Activated B cell treated with CpG ODN at 0.5 μM for 24 hours (primary cell): ENCODE measurements around the gene ACOT6. TPM values are rescaled to one million over a fixed set of nuclear protein-coding genes. Genes with fewer than 3 reads are reported as not detected.
"Not testable (repeated sequence)": the region's sequence is repeated elsewhere in the genome, so short reads cannot be mapped to it uniquely, and the experiment has no call there.

ENCODE experiments used
- ATAC-seq: fragments of 200-7000 bp; cut with Tn5 transposase; one replicate; pipeline ENCODE4 v1.10.0; 2021; ENCODE audit warnings: low read depth, mild to moderate bottlenecking, moderate library complexity
- CTCF ChIA-PET: fragments of 350-600 bp; sonication (Branson Sonifier 250); formaldehyde crosslinking; loops from one replicate; lab custom pipeline; 2021; ENCODE audit warnings: antibody characterized with exemption; lab: Charles Lee
- POLR2A ChIA-PET: fragments of 350-600 bp; sonication (Branson Sonifier 250); formaldehyde crosslinking; loops from one replicate; lab custom pipeline; 2021; ENCODE audit warnings: antibody characterized with exemption; lab: Charles Lee
- DNase-seq: peaks from one replicate; pipeline ENCODE4 v3.0.0; 2022
- H3K27ac Mint-ChIP-seq: one replicate; pipeline ENCODE4 v1.8.0; 2020; ENCODE audit warnings: mixed read lengths
- H3K27me3 Mint-ChIP-seq: one replicate; pipeline ENCODE4 v1.8.0; 2021; ENCODE audit warnings: mixed read lengths
- H3K36me3 Mint-ChIP-seq: one replicate; pipeline ENCODE4 v1.8.0; 2021; ENCODE audit warnings: low read depth, mixed read lengths
- H3K4me1 Mint-ChIP-seq: one replicate; pipeline ENCODE4 v1.8.0; 2021; ENCODE audit warnings: mixed read lengths
- H3K4me3 Mint-ChIP-seq: one replicate; pipeline ENCODE4 v1.8.0; 2020; ENCODE audit warnings: mild to moderate bottlenecking, mixed read lengths
- H3K9me3 Mint-ChIP-seq: one replicate; pipeline ENCODE4 v1.8.0; 2020; ENCODE audit warnings: mixed read lengths
- CTCF ChIP-seq: fragments of 200-600 bp; IDR thresholded peaks from one replicate; pipeline ENCODE4 v1.8.0; 2022; ENCODE audit warnings: antibody characterized with exemption, mild to moderate bottlenecking
- intact Hi-C: fragments of 100-400 bp; cut with micrococcal nuclease; formaldehyde crosslinking; loops from one replicate; pipeline ENCODE4 v1.15.1; 2024
- total RNA-seq: library from RNA; stranded (reverse); gene quantifications from 2 replicates; pipeline ENCODE4 v1.2.3, GENCODE V29; 2022

Gene ACOT6
- total RNA-seq, 1 donor from 2014 or later: not detected

- no peak for TF ChIP-seq CTCF
- H3K27ac Mint-ChIP-seq: no peak overlapping the region
Measured at GRCh38 chr14:73630009-73630780, 17.9 kb downstream of the ACOT6 start.

GRCh38 chr14:73633116-73634010 lies 21.0 kb downstream of the ACOT6 start:
- no peaks in the 10 kb centered on the region for H3K36me3 Mint-ChIP-seq
- H3K4me1 Mint-ChIP-seq: peaks cover 4% of the 10 kb centered on the region
- DNase-seq: peak; percentile 52
- H3K9me3 Mint-ChIP-seq: no peaks in the 10 kb centered on the region
- H3K27ac Mint-ChIP-seq: peak overlapping the region; percentile 12
- CTCF ChIA-PET: interaction anchor here (0.7 to 3.4 kb wide), 7 partner anchors 13 to 338 kb away, joined by 3 to 62 read pairs (median 8); partner anchors contain the start of genes ACOT2 and DNAL1
- peak; percentile 83 for ATAC-seq
- H3K4me3 Mint-ChIP-seq: peak overlapping the region; percentile 83
- POLR2A ChIA-PET: interaction anchor here (0.6 to 2.6 kb wide), 2 partner anchors 64 to 578 kb away, joined by 4 to 20 read pairs; partner anchors contain the start of gene ACOT2
- peaks cover 11% of the 10 kb centered on the region for H3K27me3 Mint-ChIP-seq
- TF ChIP-seq CTCF: no peak
- intact Hi-C loops: loop anchor here (1.0 to 2.0 kb wide), 8 partner anchors 11 to 460 kb away; partner anchors contain the start of gene DNAL1

More at GRCh38 chr14:73630009-73630780, 17.9 kb downstream of the ACOT6 start:
- DNase-seq: no peak
- no peaks in the 10 kb centered on the region for H3K36me3 Mint-ChIP-seq
- H3K4me1 Mint-ChIP-seq: peaks cover 4% of the 10 kb centered on the region
- peaks cover 11% of the 10 kb centered on the region for H3K27me3 Mint-ChIP-seq
- intact Hi-C loops: no loop called here
- no peak for ATAC-seq
- ChIA-PET CTCF (interaction anchor here (1.9 kb wide), 1 partner anchor 121 kb away, joined by 9 read pairs; no protein-coding TSS in a partner anchor), POLR2A (no interaction called here)
- no peak overlapping the region for H3K4me3 Mint-ChIP-seq
- H3K9me3 Mint-ChIP-seq: no peaks in the 10 kb centered on the region

GRCh38 chr14:73634011-73634833 lies 21.9 kb downstream of the ACOT6 start:
- intact Hi-C loops: loop anchor here (2.0 kb wide), 1 partner anchor 191 kb away; no protein-coding TSS in a partner anchor
- H3K9me3 Mint-ChIP-seq: no peaks in the 10 kb centered on the region
- ChIA-PET CTCF (interaction anchor here (0.6 to 3.4 kb wide), 7 partner anchors 12 to 339 kb away, joined by 3 to 62 read pairs (median 8); partner anchors contain the start of genes ACOT2, ACOT6 and DNAL1), POLR2A (interaction anchor here (0.7 to 2.6 kb wide), 2 partner anchors 11 to 65 kb away, joined by 3 to 20 read pairs; partner anchors contain the start of genes ACOT2 and DNAL1)
- H3K4me1 Mint-ChIP-seq: peaks cover 4% of the 10 kb centered on the region
- TF ChIP-seq CTCF: no peak
- H3K27ac Mint-ChIP-seq: no peak overlapping the region
- H3K4me3 Mint-ChIP-seq: peak overlapping the region; percentile 83
- DNase-seq: peak; percentile 27
- no peaks in the 10 kb centered on the region for H3K36me3 Mint-ChIP-seq
- H3K27me3 Mint-ChIP-seq: peaks cover 10% of the 10 kb centered on the region
- ATAC-seq: peak; percentile 21

GRCh38 chr14:73636355-73636754 lies 24.0 kb downstream of the ACOT6 start:
- H3K27me3 Mint-ChIP-seq, H3K4me1 Mint-ChIP-seq, POLR2A ChIA-PET, CTCF ChIA-PET, H3K27ac Mint-ChIP-seq, ATAC-seq, H3K4me3 Mint-ChIP-seq, H3K36me3 Mint-ChIP-seq, H3K9me3 Mint-ChIP-seq, intact Hi-C loops, DNase-seq: not testable (repeated sequence)

GRCh38 chr14:73637830-73638229 lies 25.5 kb downstream of the ACOT6 start:
- H3K27ac Mint-ChIP-seq: no peak overlapping the region
- ATAC-seq: no peak
- H3K9me3 Mint-ChIP-seq: no peaks in the 10 kb centered on the region
- CTCF ChIA-PET: no interaction called here
- no peak for TF ChIP-seq CTCF
- peaks cover 4% of the 10 kb centered on the region for H3K4me1 Mint-ChIP-seq
- intact Hi-C loops: no loop called here
- H3K36me3 Mint-ChIP-seq: no peaks in the 10 kb centered on the region
- no peak for DNase-seq
- POLR2A ChIA-PET: no interaction called here
- H3K27me3 Mint-ChIP-seq: peaks cover 5% of the 10 kb centered on the region
- no peak overlapping the region for H3K4me3 Mint-ChIP-seq
